Bronchial epithelial cell (primary cell): ENCODE results near the gene VASN. TPM values are rescaled to one million over a fixed set of nuclear protein-coding genes. Genes with fewer than 3 reads are reported as not detected.
A peak's percentile ranks its signal among the peaks of the same experiment; 100 is the strongest.

ENCODE experiments used
- DNase-seq: peaks from one replicate; pipeline ENCODE4 v3.0.0-alpha.2; 2010; ENCODE audit warnings: low read depth
- FAIRE-seq: peaks from 2 replicates; lab custom pipeline; 2011; peaks lifted over from hg19 to GRCh38; lab: Jason Lieb, UNC
- H3K27me3 ChIP-seq: 2 replicates; pipeline ENCODE4 v1.5.1; 2011; ENCODE audit warnings: low read length; ENCODE audit not compliant: control insufficient read depth, insufficient read depth
- H3K36me3 ChIP-seq: 2 replicates; pipeline ENCODE4 v1.5.1; 2011; ENCODE audit warnings: low read length; ENCODE audit not compliant: control insufficient read depth, insufficient read depth
- H3K4me3 ChIP-seq: 2 replicates; pipeline ENCODE4 v1.5.1; 2011; ENCODE audit warnings: mild to moderate bottlenecking, low read depth, low read length, control low read depth
- total RNA-seq: library from RNA; depleted of rRNA; stranded (reverse); fragments of >200 nt; gene quantifications from 2 replicates; pipeline ENCODE4 v1.2.1, GENCODE V29; 2014
- TF ChIP-seq, protein P1 (sequence below): IDR thresholded peaks from 2 replicates; pipeline ENCODE4 v1.5.1; 2011; ENCODE audit warnings: mild to moderate bottlenecking, moderate library complexity, low read length, control low read depth, inconsistent platforms; ENCODE audit not compliant: insufficient read depth, severe bottlenecking

VASN gene
- 6.6 and 10.0 TPM in 2 replicates for total RNA-seq

DNA sequence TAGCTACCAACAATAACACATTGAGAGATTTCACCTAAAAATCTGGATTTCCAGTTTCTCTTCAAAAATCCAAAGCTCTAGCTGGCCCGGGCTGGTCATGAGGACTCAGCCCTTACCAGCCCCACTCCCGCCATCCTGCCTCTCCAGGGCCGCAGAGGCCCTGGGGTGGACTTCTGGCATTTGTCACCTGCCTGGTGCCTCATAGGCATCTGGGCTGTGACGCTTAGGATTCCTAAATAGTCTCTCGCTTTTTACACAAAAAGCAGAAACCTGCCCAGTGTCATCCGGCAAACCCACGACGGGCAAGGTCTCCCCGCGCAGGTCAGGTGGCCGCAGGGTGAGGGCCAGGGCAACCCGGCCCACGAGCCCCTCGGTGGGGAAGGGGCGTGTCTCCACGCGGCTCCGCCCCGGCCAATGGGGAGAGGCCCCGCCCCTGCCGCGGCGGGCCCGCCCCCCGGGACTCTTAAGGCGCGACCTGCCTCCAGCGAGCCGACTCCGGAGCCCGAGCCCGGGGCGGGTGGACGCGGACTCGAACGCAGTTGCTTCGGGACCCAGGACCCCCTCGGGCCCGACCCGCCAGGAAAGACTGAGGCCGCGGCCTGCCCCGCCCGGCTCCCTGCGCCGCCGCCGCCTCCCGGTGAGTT is at the start of gene VASN:
TSS of gene VASN (plus strand) at position 492 of the 644 bp plus-strand sequence. CDS start 9,030 bp downstream, outside the sequence.
- no peak for FAIRE-seq

DNA sequence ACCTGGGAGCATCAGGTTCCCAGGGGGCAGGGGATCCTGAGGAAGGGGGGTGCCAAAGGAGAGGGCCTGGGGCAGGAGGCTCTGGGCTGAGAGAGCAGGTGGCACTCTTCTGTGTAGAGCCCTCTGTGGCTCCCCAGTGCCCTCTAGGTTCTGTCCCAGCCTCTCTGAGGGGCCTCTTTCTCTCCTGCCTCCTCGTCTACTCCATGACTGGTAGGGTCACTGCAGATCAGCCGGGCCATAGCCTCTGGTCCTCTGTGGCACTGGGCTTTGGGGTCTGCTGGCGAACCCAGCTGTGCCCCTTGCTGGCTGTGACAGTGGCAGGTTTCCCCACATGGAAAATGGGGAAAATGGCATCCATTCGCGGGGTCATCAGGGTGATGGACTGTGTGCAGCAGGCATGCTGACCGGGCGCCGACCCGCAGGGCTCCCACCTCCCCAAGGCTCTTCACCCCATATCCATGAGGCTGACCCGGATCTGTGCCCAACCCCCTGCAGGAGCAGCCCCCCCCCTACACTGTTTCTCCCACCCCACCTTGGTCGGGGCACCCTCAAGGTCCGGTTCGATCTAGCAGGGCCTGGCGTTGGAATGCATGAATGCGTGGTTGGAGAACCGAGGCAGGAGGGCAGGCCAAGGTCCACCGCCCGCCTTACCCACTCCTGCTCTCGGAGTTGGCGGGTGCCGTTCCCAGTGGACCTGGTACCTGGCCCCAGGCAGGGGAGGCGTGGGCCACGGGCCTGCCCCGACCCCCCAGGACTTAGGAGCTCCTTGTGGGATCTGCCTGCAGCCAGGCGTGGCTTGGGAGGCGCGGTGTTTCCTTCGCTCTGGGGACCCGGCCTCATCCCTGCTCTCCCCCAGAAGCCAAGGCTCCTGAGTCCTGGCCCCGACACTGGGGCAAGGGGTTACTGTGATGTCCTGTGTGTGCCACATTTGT is 49.3 kb upstream of the VASN start:
- DNase-seq (no peak), FAIRE-seq (no peak)
- no peak overlapping the region for H3K4me3 ChIP-seq
- H3K27me3 ChIP-seq: no peaks in the 10 kb centered on the region
- no peaks in the 10 kb centered on the region for H3K36me3 ChIP-seq
- TF ChIP-seq, protein P1, sequence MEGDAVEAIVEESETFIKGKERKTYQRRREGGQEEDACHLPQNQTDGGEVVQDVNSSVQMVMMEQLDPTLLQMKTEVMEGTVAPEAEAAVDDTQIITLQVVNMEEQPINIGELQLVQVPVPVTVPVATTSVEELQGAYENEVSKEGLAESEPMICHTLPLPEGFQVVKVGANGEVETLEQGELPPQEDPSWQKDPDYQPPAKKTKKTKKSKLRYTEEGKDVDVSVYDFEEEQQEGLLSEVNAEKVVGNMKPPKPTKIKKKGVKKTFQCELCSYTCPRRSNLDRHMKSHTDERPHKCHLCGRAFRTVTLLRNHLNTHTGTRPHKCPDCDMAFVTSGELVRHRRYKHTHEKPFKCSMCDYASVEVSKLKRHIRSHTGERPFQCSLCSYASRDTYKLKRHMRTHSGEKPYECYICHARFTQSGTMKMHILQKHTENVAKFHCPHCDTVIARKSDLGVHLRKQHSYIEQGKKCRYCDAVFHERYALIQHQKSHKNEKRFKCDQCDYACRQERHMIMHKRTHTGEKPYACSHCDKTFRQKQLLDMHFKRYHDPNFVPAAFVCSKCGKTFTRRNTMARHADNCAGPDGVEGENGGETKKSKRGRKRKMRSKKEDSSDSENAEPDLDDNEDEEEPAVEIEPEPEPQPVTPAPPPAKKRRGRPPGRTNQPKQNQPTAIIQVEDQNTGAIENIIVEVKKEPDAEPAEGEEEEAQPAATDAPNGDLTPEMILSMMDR: no peak

More for the DNA sequence above, at the start of gene VASN:
- TF ChIP-seq, protein P1: no peak
- H3K4me3 ChIP-seq: peak within 1 kb of the TSS; percentile 57
- no peaks in the 10 kb centered on the region for H3K27me3 ChIP-seq
- H3K36me3 ChIP-seq: peaks cover 3% of the 10 kb centered on the region
- DNase-seq: no peak

- DNase-seq (no peak), FAIRE-seq (no peak)
- TF ChIP-seq, protein P1: no peak
- Histone ChIP-seq H3K36me3 (no peaks in the 10 kb centered on the region), H3K4me3 (no peak overlapping the region), H3K27me3 (no peaks in the 10 kb centered on the region)
Measured at GRCh38 chr16:4323071-4323844, 48.4 kb upstream of the VASN start.

DNA sequence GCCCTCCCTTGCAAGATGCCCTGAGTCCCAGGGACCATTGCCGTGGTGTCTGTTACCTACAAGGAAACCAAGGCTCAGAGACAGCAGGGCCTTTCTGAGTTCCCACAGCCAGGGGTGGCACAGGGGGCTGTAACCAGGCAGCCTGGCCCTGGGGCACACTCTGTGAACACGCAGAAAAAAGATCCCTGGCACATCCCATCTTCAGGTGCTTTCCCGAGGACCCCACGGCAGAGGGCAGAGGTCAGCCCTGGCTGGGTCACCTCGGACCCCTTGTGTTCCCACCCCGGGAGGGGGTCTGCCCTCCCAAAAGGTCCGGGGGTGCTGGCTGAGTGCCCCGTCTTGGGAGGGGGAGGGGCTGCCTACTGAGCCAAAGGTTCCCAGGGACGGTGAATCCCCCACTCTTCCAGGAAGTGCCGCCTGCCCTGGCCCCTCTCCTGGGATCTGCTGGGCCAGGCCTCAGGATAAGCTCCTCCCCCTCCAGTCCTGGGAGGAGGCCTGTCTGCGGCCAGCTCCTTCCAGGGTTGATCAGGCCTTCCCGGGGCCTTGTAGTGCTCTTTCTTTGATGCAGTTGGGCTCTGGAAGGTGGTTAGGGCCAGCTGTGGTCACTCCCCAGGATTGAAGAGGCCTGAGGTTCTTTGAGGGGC is 47.7 kb upstream of the VASN start:
- Histone ChIP-seq H3K27me3 (no peaks in the 10 kb centered on the region), H3K4me3 (no peak overlapping the region), H3K36me3 (no peaks in the 10 kb centered on the region)
- TF ChIP-seq, protein P1: no peak
- FAIRE-seq (no peak), DNase-seq (no peak)

- FAIRE-seq (no peak), DNase-seq (no peak)
- no peak overlapping the region for H3K4me3 ChIP-seq
Measured at GRCh38 chr16:4324492-4325252, 47.0 kb upstream of the VASN start.

More at GRCh38 chr16:4324492-4325252, 47.0 kb upstream of the VASN start:
- TF ChIP-seq, protein P1: no peak
- Histone ChIP-seq H3K27me3 (no peaks in the 10 kb centered on the region), H3K36me3 (no peaks in the 10 kb centered on the region)
